ENCODE measurements around the gene TTC34. TPM values are rescaled to one million over a fixed set of nuclear protein-coding genes. Genes with fewer than 3 reads are reported as not detected.
"Not testable (repeated sequence)": the region's sequence is repeated elsewhere in the genome, so short reads cannot be mapped to it uniquely, and the experiment has no call there.

Gene TTC34
- total RNA-seq, 2 donors from 2014 or later, result under 0.01 to 0.52 TPM

GRCh38 chr1:2755426-2755825, 46.1 kb downstream of the TTC34 start:
- DNase-seq; intact Hi-C loops (cut with DNase I); ATAC-seq: not testable (repeated sequence)

GRCh38 chr1:2754597-2754996, 46.9 kb downstream of the TTC34 start:
- H3K27me3 ChIP-seq; H3K9me3 ChIP-seq; H3K4me3 ChIP-seq; H3K27ac ChIP-seq; ATAC-seq; H3K4me1 ChIP-seq; H3K36me3 ChIP-seq (replicated peaks in 1 of 2; ENCODE audit: insufficient read depth in 1 of 2, low read depth in 2 of 2); DNase-seq; intact Hi-C loops (cut with DNase I): not testable (repeated sequence)
- WGBS, 2 donors, result no CpG with 5 or more reads among the region's 10 CpGs

More at GRCh38 chr1:2755426-2755825, 46.1 kb downstream of the TTC34 start:
- not testable (repeated sequence) for H3K4me1 ChIP-seq; H3K9me3 ChIP-seq; H3K4me3 ChIP-seq; H3K27ac ChIP-seq; H3K27me3 ChIP-seq; H3K36me3 ChIP-seq (replicated peaks in 1 of 2; ENCODE audit: insufficient read depth in 1 of 2, low read depth in 2 of 2)
- 19% methylated on average over 9 of the region's 14 CpGs; no CpG with 5 or more reads in 1 of the 2 donors for WGBS, 2 donors

- H3K27me3 ChIP-seq; H3K4me1 ChIP-seq; H3K36me3 ChIP-seq (replicated peaks in 1 of 2; ENCODE audit: insufficient read depth in 1 of 2, low read depth in 2 of 2); H3K4me3 ChIP-seq; DNase-seq; H3K9me3 ChIP-seq; intact Hi-C loops (cut with DNase I); H3K27ac ChIP-seq; ATAC-seq: not testable (repeated sequence)
- WGBS, 2 donors, result 9% methylated on average over 8 of the region's 8 CpGs; no CpG with 5 or more reads in 1 of the 2 donors
These were observed 49.0 kb downstream of the TTC34 start for GRCh38 chr1:2752503-2752902.

- H3K36me3 ChIP-seq (replicated peaks in 1 of 2; ENCODE audit: insufficient read depth in 1 of 2, low read depth in 2 of 2); H3K4me1 ChIP-seq; H3K4me3 ChIP-seq; DNase-seq; ATAC-seq; H3K27ac ChIP-seq; intact Hi-C loops (cut with DNase I); H3K9me3 ChIP-seq; H3K27me3 ChIP-seq: not testable (repeated sequence)
- WGBS, 2 donors, result 18% methylated on average over 13 of the region's 13 CpGs; no CpG with 5 or more reads in 1 of the 2 donors
These were observed 49.6 kb downstream of the TTC34 start for GRCh38 chr1:2751866-2752265.

GRCh38 chr1:2750766-2751730, 50.4 kb downstream of the TTC34 start:
- H3K4me3 ChIP-seq; H3K9me3 ChIP-seq; DNase-seq; H3K27ac ChIP-seq; H3K27me3 ChIP-seq; intact Hi-C loops (cut with DNase I); ATAC-seq; H3K4me1 ChIP-seq; H3K36me3 ChIP-seq (replicated peaks in 1 of 2; ENCODE audit: insufficient read depth in 1 of 2, low read depth in 2 of 2): not testable (repeated sequence)
- WGBS, 2 donors, result 23% methylated on average over 24 of the region's 27 CpGs; no CpG with 5 or more reads in 1 of the 2 donors

GRCh38 chr1:2750041-2750680, 51.3 kb downstream of the TTC34 start:
- H3K4me1 ChIP-seq; H3K9me3 ChIP-seq; H3K36me3 ChIP-seq (replicated peaks in 1 of 2; ENCODE audit: insufficient read depth in 1 of 2, low read depth in 2 of 2); H3K4me3 ChIP-seq; intact Hi-C loops (cut with DNase I); H3K27ac ChIP-seq; ATAC-seq; DNase-seq; H3K27me3 ChIP-seq: not testable (repeated sequence)
- 19 to 70% methylated on average over 2 to 14 of the region's 14 CpGs for WGBS, 2 donors

GRCh38 chr1:2748626-2749025, 52.9 kb downstream of the TTC34 start:
- WGBS, 2 donors, result 16% methylated on average over 8 of the region's 8 CpGs; no CpG with 5 or more reads in 1 of the 2 donors
- H3K9me3 ChIP-seq; H3K4me3 ChIP-seq; H3K4me1 ChIP-seq; DNase-seq; H3K36me3 ChIP-seq (replicated peaks in 1 of 2; ENCODE audit: insufficient read depth in 1 of 2, low read depth in 2 of 2); intact Hi-C loops (cut with DNase I); H3K27ac ChIP-seq; ATAC-seq; H3K27me3 ChIP-seq: not testable (repeated sequence)

GRCh38 chr1:2694796-2695195, 106.7 kb downstream of the TTC34 start:
- H3K9me3 ChIP-seq, result not testable (repeated sequence)
- WGBS, 2 donors, result 25% methylated on average over 5 of the region's 9 CpGs; no CpG with 5 or more reads in 1 of the 2 donors

GRCh38 chr1:2690180-2690579, 111.3 kb downstream of the TTC34 start:
- WGBS, 2 donors, result 19% methylated on average over 5 of the region's 10 CpGs; no CpG with 5 or more reads in 1 of the 2 donors
- H3K4me3 ChIP-seq; H3K9me3 ChIP-seq; H3K27ac ChIP-seq; H3K36me3 ChIP-seq (replicated peaks in 1 of 2; ENCODE audit: insufficient read depth in 1 of 2, low read depth in 2 of 2); intact Hi-C loops (cut with DNase I); DNase-seq; H3K4me1 ChIP-seq; H3K27me3 ChIP-seq; ATAC-seq: not testable (repeated sequence)

More at GRCh38 chr1:2694796-2695195, 106.7 kb downstream of the TTC34 start:
- H3K4me3 ChIP-seq; H3K27ac ChIP-seq; intact Hi-C loops (cut with DNase I); H3K27me3 ChIP-seq; H3K36me3 ChIP-seq (replicated peaks in 1 of 2; ENCODE audit: insufficient read depth in 1 of 2, low read depth in 2 of 2); H3K4me1 ChIP-seq; DNase-seq; ATAC-seq: not testable (repeated sequence)

- intact Hi-C loops (cut with DNase I), result not testable (repeated sequence)
These were observed 113.2 kb downstream of the TTC34 start for GRCh38 chr1:2688336-2688665.

GRCh38 chr1:2687638-2688335, 113.7 kb downstream of the TTC34 start:
- H3K27ac ChIP-seq; DNase-seq; intact Hi-C loops (cut with DNase I); H3K36me3 ChIP-seq (replicated peaks in 1 of 2; ENCODE audit: insufficient read depth in 1 of 2, low read depth in 2 of 2); H3K4me3 ChIP-seq; H3K4me1 ChIP-seq; ATAC-seq; H3K27me3 ChIP-seq; H3K9me3 ChIP-seq: not testable (repeated sequence)
- 11 to 17% methylated on average over 8 to 10 of the region's 17 CpGs for WGBS, 2 donors

More at GRCh38 chr1:2688336-2688665, 113.2 kb downstream of the TTC34 start:
- WGBS, 2 donors, result 20 to 33% methylated on average over 3 to 11 of the region's 11 CpGs
- not testable (repeated sequence) for H3K9me3 ChIP-seq; H3K27ac ChIP-seq; H3K36me3 ChIP-seq (replicated peaks in 1 of 2; ENCODE audit: insufficient read depth in 1 of 2, low read depth in 2 of 2); ATAC-seq; H3K4me3 ChIP-seq; DNase-seq; H3K27me3 ChIP-seq; H3K4me1 ChIP-seq
